Cardiac muscle cell (in vitro differentiated cells and primary cell): ENCODE measurements around the gene CUL9. TPM values are rescaled to one million over a fixed set of nuclear protein-coding genes. Genes with fewer than 3 reads are reported as not detected.

Source experiments
- DNase-seq, 2 donors: peaks; one replicate each; pipeline versions ENCODE4 v3.0.0 to v3.0.0-alpha.2; 2010 to 2017; ENCODE audit warnings: low read depth in 1 of 2, low spot score in 1 of 2
- H3K27ac ChIP-seq: fragments of 200-600 bp; sonication (generic); 2 replicates; pipeline ENCODE4 v1.5.1; 2016
- H3K27me3 ChIP-seq: fragments of 200-600 bp; sonication (generic); 2 replicates; pipeline ENCODE4 v1.6.0; 2016; ENCODE audit warnings: control low read depth
- H3K36me3 ChIP-seq: fragments of 200-600 bp; sonication (generic); 2 replicates; pipeline ENCODE4 v1.5.1; 2016; ENCODE audit warnings: control low read depth
- H3K4me1 ChIP-seq: fragments of 200-600 bp; sonication (generic); 2 replicates; pipeline ENCODE4 v1.8.1; 2017; ENCODE audit warnings: low read depth, mild to moderate bottlenecking, mixed run types
- H3K4me3 ChIP-seq: fragments of 200-600 bp; sonication (generic); 2 replicates; pipeline ENCODE4 v1.5.1; 2016; ENCODE audit warnings: mild to moderate bottlenecking
- H3K9me3 ChIP-seq: fragments of 200-600 bp; sonication (generic); 2 replicates; pipeline ENCODE4 v1.5.1; 2017; ENCODE audit warnings: low read depth, mild to moderate bottlenecking, control low read depth
- CTCF ChIP-seq: IDR thresholded peaks from 2 replicates; pipeline ENCODE4 v1.5.1; 2012; ENCODE audit warnings: low read depth, mild to moderate bottlenecking, low read length
- polyA plus RNA-seq: library from polyadenylated mRNA; unstranded; fragments of >200 nt; fragmentation: Nextera tagmentation; extraction: Ambion mirVana; gene quantifications from 2 replicates; pipeline ENCODE4 v1.2.1, GENCODE V29; 2016
- total RNA-seq: library from RNA; depleted of rRNA; stranded (reverse); fragments of >200 nt; gene quantifications from 2 replicates; pipeline ENCODE4 v1.2.3, GENCODE V29; 2016

The CUL9 gene
- total and polyA plus RNA-seq, 2 experiments from 2014 or later = 29.0 to 76.0 TPM

- TF ChIP-seq CTCF = no peak
These were observed 40.5 kb downstream of the CUL9 start for GRCh38 chr6:43222418-43223059.

GRCh38 chr6:43223175-43223574, 41.2 kb downstream of the CUL9 start:
- Histone ChIP-seq H3K27me3 (no peaks in the 10 kb centered on the region), H3K36me3 (no peaks in the 10 kb centered on the region), H3K27ac (no peak overlapping the region), H3K4me3 (no peak overlapping the region), H3K9me3 (no peaks in the 10 kb centered on the region), H3K4me1 (no peaks in the 10 kb centered on the region)
- DNase-seq = no peak
- no peak for TF ChIP-seq CTCF

More at GRCh38 chr6:43222418-43223059, 40.5 kb downstream of the CUL9 start:
- H3K4me1 ChIP-seq = no peaks in the 10 kb centered on the region
- DNase-seq = no peak
- no peaks in the 10 kb centered on the region for H3K36me3 ChIP-seq
- no peaks in the 10 kb centered on the region for H3K27me3 ChIP-seq
- no peak overlapping the region for H3K27ac ChIP-seq
- H3K4me3 ChIP-seq = no peak overlapping the region
- H3K9me3 ChIP-seq = no peaks in the 10 kb centered on the region

- no peaks in the 10 kb centered on the region for H3K36me3 ChIP-seq
- H3K27ac ChIP-seq = peak overlapping the region; percentile 9
- no peaks in the 10 kb centered on the region for H3K4me1 ChIP-seq
- H3K4me3 ChIP-seq = no peak overlapping the region
- DNase-seq = no peak
- peaks cover 4% of the 10 kb centered on the region for H3K27me3 ChIP-seq
- no peaks in the 10 kb centered on the region for H3K9me3 ChIP-seq
- no peak for TF ChIP-seq CTCF
These were observed 44.3 kb downstream of the CUL9 start for GRCh38 chr6:43226192-43226851.

- no peaks in the 10 kb centered on the region for H3K36me3 ChIP-seq
- H3K27ac ChIP-seq = no peak within 1 kb of the TSS
- peak within 1 kb of the TSS; percentile 38 for H3K4me3 ChIP-seq
- H3K4me1 ChIP-seq = no peaks in the 10 kb centered on the region
- TF ChIP-seq CTCF = peak; percentile 76
- no peaks in the 10 kb centered on the region for H3K9me3 ChIP-seq
- DNase-seq = peak; percentile 75 to 84
- H3K27me3 ChIP-seq = peaks cover 15% of the 10 kb centered on the region
These were observed 47.2 kb downstream of the CUL9 start, which contains the start of gene DNPH1 for GRCh38 chr6:43228951-43229802. Gene DNPH1, minus strand, starts transcription at chr6:43229481. Its CDS starts 25 bp downstream, at chr6:43229456.

GRCh38 chr6:43229803-43230620, 48.0 kb downstream of the CUL9 start:
- no peak for DNase-seq
- H3K4me3 ChIP-seq = no peak overlapping the region

More at GRCh38 chr6:43229803-43230620, 48.0 kb downstream of the CUL9 start:
- no peaks in the 10 kb centered on the region for H3K9me3 ChIP-seq
- no peaks in the 10 kb centered on the region for H3K36me3 ChIP-seq
- no peaks in the 10 kb centered on the region for H3K4me1 ChIP-seq
- no peak overlapping the region for H3K27ac ChIP-seq
- peaks cover 15% of the 10 kb centered on the region for H3K27me3 ChIP-seq
- TF ChIP-seq CTCF = no peak
